Measurements from ENCODE around the gene HES1.
"Not testable (repeated sequence)": the region's sequence is repeated elsewhere in the genome, so short reads cannot be mapped to it uniquely, and the experiment has no call there.

Gene HES1

GRCh38 chr3:194135806-194136518, at the start of gene HES1:
Gene HES1 (plus strand): TSS chr3:194136148. CDS start chr3:194136381, 233 bp downstream.
- DNase-seq = peak in 50 of 56 donors; percentile 24 to 87 (median 61)

GRCh38 chr3:194086388-194087075, 49.4 kb upstream of the HES1 start:
- DNase-seq = no peak

GRCh38 chr3:194087280-194087679, 48.7 kb upstream of the HES1 start:
- no peak for DNase-seq

GRCh38 chr3:194087995-194088855, 47.7 kb upstream of the HES1 start:
- DNase-seq = no peak

GRCh38 chr3:194089357-194090177, 46.4 kb upstream of the HES1 start:
- DNase-seq = peak in 42 of 56 donors; percentile 10 to 86 (median 46)

- DNase-seq = not testable (repeated sequence)
These were observed 45.8 kb upstream of the HES1 start for GRCh38 chr3:194090178-194090555.

GRCh38 chr3:194090716-194091115, 45.2 kb upstream of the HES1 start:
- no peak for DNase-seq

- DNase-seq = no peak
These were observed 44.8 kb upstream of the HES1 start for GRCh38 chr3:194091141-194091540.

GRCh38 chr3:194091897-194092296, 44.1 kb upstream of the HES1 start:
- not testable (repeated sequence) for DNase-seq

GRCh38 chr3:194092881-194093301, 43.1 kb upstream of the HES1 start:
- no peak for DNase-seq

GRCh38 chr3:194093842-194094241, 42.1 kb upstream of the HES1 start:
- DNase-seq = no peak

GRCh38 chr3:194095464-194095863, 40.5 kb upstream of the HES1 start:
- DNase-seq = peak in 4 of 56 donors; percentile 7 to 30 (median 24)

- no peak for DNase-seq
These were observed 40.0 kb upstream of the HES1 start for GRCh38 chr3:194095902-194096301.

GRCh38 chr3:194097141-194097882, 38.6 kb upstream of the HES1 start:
- no peak for DNase-seq

GRCh38 chr3:194098081-194098842, 37.7 kb upstream of the HES1 start:
- no peak for DNase-seq

- no peak for DNase-seq
These were observed 37.1 kb upstream of the HES1 start for GRCh38 chr3:194098843-194099183.

GRCh38 chr3:194099215-194099614, 36.7 kb upstream of the HES1 start:
- no peak for DNase-seq

- DNase-seq = no peak
These were observed 35.0 kb upstream of the HES1 start for GRCh38 chr3:194100856-194101390.
